HG03460 (cell line): Measurements from ENCODE around the gene HOPX.
"Not testable (repeated sequence)": the region's sequence is repeated elsewhere in the genome, so short reads cannot be mapped to it uniquely, and the experiment has no call there.

Experiments used
- ATAC-seq: cut with Tn5 transposase; IDR thresholded peaks from one replicate; pipeline ENCODE4 v1.9.1; 2021; ENCODE audit not compliant: unreplicated experiment

Gene HOPX

DNA sequence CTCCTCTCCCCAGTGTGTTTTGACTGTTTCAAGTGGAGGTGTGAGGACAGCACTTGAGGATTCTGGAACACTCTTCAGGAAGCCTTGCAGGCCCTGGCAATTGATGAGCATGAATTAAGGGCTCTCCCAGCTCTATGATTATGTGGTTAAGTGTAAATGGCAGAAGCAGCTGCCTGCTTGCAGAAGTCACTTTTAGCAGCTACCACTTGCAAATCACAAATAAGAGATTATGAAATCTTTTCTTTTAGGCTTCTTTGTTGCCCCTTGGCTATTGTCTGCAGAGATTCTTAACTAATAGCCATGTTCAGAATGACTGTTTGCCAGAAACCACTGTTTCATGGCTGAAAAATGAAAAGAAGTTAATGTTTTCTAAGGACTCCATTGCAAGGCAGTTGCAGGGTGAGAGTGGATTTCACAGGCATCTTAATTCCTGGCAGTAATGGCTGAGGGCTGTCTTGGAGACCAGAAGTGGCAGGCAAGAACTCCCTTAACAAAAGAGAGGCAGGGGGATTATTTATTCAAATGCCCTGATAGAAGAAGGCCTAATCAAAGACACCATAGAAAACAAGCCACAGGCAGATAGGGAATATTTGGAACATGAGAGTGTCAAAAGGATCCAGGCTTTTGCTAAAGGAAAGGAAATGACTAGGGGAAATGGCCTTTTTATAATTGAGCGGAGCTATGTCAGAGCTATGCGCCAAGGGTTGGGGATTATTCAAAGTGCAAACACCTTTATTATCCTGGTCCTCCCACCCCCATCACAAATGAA lies 8.3 kb upstream of the HOPX start:
- ATAC-seq: no peak

DNA sequence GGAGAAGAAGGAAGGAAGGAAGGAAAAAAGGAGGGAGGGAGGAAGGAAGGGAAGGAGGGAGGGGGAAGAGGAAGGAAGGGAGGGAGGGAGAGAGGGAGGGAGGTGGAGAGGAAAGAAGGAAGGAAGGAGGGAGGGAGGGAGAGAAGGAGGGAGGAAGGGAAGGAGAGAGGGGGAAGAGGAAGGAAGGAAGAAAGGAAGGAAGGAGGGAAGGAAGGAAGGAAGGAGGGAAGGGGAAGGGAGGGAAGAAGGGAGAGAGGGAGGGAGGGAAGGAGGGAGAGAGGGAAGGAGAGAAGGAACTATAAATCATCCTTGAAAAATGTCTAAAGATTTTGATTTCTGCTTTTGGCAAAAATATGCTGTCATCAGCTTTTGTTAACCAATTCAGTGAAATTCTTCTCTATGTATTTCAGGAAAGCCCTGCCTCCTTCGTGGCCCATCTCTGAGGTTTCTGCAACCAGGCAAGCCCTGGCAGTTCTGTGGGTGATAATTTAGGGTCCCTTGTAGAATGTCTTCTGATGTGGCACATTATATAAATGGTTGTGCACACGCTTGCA lies 7.1 kb upstream of the HOPX start:
- ATAC-seq: no peak

DNA sequence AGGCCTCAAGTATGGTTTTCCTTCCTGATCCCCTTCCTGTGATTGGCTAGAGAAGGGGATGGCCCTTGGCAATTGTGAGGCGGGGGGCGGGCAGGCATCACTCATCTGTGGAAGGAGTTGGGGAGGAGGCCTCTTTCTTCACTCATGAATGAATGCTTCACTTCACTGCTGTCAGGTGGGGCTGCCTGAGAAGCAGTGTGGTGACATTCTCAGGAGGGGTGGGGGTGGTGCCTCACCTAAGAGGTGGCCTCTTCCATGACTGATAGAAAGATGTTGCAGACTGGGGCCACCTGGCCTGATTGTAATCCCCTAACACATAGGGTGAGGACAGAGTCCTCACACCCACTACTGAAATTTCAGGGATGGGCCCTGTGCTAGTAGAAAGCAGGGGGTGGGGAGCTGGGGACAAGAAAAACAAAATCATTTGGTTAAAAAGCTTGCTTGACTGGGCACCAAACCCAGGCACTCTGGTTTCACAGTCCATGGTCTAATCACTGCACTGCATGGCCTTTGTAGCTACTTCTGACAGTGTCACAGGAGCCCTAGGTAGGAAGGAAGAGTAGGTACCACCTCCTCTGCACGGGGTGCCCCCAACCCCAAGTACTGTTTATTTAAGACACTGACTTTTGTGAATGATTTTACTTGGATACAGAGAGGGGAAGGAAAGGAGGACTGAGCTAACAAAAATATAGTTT lies 5.6 kb upstream of the HOPX start:
- ATAC-seq: no peak

DNA sequence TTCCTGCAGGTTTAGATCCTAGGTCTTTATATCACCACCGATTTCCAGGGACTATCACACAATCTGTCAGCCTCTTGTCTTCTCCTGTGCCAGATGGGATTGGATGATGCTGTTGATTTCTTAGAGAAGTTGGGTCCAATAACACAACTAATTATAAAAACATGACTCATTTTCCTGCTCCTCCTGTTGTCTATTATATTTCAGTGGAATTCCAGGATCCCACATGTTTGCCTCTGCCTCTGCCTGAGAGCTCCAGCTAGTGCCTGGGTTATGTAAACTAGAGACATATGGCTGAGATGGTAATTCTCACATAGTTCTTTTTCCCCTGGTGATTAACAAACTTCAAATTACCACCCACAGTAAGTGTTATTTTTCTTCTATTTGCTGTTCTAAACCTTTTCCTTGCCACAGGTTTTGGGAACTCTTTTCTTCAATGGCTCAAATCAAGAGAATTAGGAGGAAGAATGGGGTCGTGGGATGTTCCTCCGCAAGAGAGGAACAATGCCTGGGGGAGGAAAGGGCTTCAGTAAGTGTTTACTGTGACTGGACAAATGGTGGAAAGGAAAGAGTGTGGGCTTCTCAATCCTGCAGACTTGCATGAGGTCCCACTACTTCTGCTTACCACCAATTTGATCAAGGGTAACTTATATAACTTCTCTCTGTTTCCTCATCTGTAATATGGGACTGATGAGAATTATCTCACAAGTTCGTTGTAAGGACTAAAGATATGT lies 3.4 kb upstream of the HOPX start:
- no peak for ATAC-seq

DNA sequence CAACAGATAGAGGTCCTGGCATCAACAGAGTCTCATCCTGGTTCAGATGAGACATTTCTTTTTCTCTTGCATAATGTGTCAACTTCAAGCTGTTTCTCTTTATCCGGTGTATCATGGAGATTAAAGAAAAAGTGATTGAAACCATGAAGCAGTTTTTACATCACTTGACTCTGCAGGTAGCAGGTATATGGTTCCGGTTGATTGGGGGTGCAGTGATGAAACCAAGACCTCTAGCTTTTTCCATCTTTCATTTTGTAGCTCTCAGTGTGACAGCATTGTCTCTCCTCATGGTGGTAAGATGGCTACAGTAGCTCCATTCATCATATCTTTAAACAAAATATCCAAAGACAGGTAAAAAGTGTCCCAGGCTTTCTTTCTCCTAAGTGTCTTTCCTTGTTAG lies 2.4 kb upstream of the HOPX start:
- no peak for ATAC-seq

DNA sequence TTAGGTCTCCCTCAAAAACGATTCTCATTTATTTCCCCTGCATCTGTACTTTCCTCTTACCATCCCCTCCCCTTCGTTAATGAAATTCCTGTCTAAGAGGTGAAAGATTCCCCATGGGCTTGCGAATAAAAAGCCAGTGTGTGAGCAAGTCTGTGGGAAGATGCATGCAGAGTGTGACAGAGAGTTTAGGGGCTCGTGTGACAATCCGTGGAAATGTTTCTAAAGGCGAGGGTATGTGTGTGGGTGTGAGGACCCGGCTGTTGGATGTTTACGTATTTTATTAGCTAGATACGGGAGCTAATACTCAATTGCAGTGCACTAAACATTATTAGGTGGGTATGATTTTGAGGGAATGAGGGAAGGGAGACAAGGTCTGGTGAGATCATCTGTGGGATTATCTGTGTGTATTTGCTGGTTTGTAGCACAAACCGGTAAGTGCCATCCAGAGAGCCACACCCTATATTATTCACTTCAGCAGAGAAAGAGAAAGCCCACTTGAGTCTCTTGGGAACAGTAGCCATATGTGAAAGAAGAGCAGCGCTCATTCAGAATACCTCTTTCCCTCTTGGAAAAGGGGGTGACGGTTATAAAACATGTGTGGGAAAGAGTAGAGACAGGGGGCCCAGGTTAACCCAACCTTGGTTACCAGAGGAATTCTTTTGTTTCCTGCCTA lies 893 bp upstream of the HOPX start:
- no peak for ATAC-seq

DNA sequence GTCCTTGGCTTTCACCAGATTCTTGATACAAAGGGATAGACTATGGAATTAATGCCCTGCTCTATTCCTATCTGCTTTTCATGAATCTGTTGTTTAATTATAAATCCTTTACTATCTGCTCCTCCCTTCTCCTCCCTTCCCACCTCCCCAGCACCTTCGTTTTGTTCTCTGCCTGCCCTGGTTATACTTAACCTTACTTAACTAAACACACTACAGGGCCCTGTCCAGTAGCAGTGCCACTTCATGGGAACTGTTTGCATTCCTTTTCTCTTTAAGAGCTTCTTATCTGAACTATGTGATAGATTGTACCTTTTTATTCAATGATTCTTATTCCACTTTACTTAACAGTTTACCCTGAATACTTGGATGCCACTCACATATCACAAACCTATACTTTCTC lies 830 bp downstream of the HOPX start:
- ATAC-seq: no peak

DNA sequence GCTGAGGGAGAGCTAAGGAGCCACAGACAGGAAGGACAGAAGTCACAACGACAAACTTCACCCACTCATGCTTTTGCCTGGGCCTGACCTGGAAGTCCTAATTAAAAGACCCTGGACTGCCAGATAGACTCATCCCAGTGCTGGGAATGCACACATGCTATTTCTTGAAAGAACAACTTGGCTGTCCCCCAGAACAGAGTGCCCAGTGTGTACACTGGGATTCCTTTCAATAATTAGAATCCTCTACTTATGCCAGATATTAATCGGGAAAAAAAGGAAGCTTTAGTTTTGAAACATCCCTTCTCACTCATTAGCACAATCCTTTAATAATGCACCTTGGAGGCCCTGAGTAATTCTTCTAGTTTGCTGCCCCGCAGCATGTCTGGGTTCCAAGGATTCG lies 3.4 kb downstream of the HOPX start:
- no peak for ATAC-seq

DNA sequence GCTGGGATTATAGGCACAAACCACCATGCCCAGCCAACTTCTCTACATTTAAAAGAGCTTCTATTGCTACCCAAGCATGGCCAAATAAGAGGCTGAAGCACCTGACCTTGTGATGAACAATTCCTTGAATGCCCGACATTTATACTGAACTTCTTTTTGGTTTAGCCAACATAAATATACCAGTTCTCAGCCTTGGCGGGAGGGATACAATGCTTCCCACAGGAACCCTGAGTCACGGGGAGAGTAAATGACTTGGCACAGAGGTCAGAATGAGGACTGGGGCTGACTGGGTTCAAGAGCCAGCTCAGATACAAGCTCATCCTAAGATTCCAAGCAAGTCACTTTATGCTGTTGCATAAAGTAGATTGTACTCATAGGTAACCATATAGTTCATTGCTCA lies 6.1 kb downstream of the HOPX start:
- ATAC-seq: no peak

DNA sequence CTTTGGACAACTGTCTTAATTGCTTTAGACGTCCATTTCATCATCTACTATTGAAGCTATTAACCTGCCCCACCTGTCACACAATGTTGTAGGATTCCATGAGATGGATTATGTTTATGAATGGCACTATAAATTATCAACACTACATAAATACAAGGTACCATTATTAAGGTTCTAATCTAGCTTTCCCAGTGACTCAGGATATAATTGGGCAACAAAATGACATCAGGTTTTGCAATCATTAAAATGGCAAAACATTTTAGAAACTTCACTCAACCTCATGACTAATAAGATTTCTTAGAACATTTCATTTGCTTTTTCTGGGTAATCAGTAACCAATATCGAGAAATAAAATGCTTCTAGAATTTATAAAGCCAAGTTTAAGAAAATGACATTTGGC lies 9.2 kb downstream of the HOPX start:
- no peak for ATAC-seq

DNA sequence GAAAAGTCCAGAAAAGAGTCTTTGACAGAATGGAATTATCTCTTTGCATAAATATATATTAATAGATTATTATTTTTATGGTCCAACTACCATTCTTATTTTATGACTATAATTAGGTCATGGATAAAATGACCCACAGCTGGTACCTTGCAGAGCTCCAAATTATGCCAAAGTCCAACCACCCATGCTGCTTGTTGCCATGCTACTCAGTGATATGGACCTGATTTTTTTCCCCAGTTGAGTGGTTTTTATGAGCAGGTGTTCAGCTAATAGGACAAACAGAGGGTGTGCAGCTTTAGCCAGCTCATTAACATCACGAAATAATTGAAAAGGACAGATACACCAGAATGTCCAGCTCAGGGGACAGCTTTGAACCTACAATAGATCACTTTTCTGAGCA lies 9.7 kb downstream of the HOPX start:
- ATAC-seq: no peak

DNA sequence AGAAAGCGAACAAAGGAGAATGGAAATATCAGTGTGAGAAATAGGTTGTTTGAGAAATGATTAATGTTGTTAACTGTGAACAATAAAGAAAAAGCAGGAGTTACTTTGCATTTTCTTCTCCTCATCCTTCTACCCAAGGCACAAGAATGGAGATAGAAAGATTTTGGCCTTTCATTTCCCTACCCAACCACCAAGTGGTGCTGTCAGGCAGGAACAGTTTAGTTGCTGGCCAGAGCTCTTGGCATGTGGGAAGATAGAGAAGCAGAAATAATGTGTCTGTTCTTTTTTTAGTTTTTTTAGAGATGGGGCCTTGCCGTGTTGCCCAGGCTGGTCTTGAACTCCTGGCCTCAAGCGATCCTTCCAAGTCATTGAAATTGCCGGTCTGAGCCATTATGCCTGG lies 12.8 kb downstream of the HOPX start:
- ATAC-seq: no peak

DNA sequence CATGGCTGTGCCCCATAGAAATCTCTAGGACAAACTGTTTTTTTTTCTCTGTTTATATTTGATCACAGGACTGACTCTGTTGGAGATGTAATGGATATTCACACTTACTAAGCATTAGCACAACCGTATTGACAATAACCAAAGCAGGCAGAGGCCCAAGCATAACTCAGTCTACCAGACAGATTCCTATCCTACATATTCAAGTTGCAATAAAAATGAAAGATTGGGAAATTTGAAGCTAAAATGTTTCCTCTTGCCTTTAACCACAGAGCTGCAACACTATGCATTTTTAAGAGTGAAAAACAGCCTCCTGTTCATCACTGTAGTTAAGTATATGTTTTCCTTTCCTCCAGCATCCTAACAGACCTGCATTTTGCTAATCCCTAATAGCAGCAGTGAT lies 13.7 kb downstream of the HOPX start:
- not testable (repeated sequence) for ATAC-seq

DNA sequence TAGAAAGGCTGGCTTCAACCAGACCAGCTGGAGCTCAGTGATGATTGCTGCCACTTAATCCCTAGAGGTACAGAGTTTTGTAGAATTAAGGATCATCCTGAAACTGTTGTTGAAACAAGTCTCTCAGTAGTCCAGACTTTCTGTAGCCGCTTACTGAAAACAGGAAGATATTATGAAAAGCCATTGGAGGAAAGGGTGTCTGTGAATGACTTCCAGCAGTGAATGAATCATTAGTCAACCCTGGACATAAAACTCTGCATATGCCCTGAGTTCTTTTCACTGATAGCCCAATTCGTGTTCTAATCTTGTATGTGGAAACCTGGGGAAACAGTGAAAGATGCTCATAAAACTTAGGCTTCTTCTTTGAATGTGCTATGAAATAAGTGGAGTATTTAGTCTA lies 14.8 kb downstream of the HOPX start:
- ATAC-seq: no peak

DNA sequence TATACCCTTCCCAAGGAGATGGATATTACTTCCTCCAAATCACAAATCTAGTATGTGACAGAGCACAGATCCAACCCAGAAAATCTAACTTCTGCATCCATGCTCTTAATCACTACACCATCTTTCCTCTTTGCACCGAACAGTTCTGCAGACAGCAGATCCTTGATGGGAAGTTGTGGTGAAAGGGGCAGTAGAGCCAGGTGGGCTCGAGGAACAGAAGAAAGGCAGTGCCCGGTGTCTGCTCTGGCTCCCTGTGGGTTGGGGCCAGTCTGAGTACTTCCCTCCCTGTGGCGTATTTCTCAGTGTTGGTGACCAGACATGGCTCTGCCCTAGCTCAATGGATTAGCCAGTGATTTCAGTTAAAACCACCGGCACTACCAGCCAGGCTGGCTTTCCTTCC lies 15.3 kb downstream of the HOPX start:
- no peak for ATAC-seq

DNA sequence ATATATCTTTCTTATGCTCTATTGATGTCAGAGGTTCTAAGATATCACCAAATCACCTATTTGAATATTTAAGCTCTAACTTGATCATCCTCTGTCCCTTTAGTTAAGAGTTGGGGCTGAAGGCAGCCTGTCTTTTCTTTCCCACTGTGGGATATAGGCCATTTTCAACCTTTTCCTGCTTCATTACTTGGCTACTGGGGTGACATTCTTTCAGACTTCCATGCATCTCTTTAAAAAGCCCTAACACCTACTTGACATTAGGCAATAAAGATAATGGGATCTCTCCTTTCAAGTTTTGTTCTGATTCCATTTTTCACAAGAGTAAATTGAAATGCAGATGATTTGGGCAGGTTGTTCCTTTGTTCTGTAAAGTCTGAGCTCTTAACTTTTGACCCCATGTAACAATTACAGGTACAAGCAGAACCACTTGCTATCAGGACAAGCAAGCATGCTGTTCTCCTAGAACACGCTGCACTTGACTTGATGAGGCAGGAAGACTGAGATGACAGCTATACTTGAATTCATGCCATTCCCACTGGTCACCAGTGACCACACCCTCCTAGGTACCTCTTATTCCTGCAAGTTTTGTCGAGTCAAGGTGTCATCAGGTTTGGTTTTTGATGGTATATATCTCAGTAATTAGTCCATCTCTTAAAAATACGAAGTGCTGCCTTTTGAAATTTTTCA lies 18.2 kb downstream of the HOPX start:
- no peak for ATAC-seq

DNA sequence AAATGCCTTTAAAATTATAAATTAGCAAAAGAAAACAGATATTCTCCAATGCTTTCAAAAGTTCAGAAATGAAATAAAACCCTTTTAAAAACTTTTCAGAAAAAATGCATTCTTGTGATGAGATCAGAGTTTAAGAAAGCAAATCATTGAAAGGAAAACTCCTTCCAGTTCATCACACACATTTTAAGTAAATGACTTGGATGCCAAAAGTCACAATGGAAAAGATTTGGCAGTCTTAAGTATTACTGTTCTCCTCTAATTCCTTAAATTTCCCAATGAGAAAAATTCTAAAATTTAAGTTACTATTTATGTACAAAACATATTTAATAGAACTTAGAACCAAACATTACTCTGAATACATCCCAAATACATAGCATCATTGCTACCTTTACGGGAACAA lies 21.1 kb downstream of the HOPX start:
- no peak for ATAC-seq

DNA sequence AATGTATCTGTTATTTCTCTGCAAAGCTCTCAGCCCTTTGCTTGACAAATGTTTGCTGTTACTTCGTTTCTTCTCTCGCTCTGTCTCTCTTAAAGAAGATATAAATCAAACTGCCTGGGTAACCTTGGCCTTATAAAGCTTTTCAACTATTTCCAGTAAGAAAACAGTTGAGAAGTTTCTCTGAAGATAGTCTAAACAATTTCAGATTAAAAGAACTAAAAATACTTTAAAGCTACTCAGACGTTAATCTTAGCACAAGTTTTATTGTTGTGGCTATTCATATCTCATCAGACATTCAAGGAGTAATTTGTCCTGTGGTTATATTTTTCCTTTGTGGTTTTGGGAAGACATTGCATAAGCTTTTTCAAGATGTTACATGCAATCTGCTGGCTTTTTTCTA lies 22.6 kb downstream of the HOPX start:
- no peak for ATAC-seq

DNA sequence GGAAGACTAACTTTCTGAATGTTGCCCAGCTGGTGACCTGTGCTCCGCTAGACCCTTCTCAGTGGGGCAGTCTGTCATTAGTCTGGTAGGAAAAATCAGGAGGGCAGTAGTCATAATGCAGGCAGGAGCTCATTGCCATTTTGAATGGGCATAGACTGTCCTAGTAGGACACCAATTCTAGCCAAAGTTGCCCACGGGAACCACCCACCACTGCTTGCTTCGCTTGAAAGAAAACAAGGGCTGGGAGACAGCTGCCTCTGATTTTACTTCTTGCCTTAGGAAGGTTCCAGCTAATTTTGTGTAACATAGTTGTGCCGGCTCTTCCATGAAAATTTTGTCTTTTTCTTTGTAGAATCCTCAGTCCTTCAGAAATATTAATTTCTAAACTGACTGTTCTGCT lies 23.3 kb downstream of the HOPX start:
- ATAC-seq: no peak

DNA sequence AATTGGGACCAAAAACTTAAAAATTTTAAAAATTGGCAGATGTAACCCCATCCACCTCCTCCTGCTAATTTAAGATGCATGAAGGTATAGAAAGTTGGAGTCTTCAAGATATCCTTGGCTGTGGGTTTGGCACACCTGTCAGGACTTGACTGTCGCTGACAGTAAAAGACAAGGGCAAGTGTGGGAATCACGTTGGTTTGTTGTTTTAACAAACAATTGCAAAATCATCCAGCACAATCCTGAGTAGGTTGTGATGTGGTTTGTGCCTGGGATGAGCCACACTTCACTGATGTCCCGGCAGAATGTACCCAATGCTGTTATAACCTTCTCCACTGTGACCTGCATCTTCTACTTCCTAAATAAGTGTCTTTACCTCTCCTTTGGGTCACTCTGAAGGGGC lies 24.0 kb downstream of the HOPX start:
- no peak for ATAC-seq

DNA sequence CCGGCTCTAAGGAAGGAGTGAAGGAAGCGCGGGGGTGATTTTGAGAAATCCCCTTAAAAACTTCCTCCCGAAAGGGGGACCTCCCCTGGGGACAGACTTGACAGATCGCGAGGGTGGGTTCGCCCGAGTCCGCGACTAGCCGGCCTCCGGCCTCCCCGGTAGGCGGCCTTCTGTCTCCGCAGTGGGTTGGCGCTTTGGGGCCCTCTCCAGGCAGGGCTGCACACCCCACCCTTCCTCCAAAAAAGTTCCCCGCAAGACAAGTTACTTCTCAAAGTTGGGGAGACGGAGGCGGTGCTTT lies 24.8 kb downstream of the HOPX start:
- ATAC-seq: no peak
